HL-60 (cell line): ENCODE measurements around the gene MEF2B.

ENCODE experiments used
- CTCF ChIP-seq: IDR thresholded peaks from one replicate; pipeline ENCODE4 v1.5.1; 2011; ENCODE audit warnings: low read length, control low read depth, inconsistent platforms; ENCODE audit not compliant: insufficient read depth
- POLR2AphosphoS5 ChIP-seq: IDR thresholded peaks from 2 replicates; pipeline ENCODE4 v1.6.1; 2012; ENCODE audit warnings: low read depth
- REST ChIP-seq: IDR thresholded peaks from 2 replicates; pipeline ENCODE4 v1.6.1; 2012; ENCODE audit warnings: low read depth; ENCODE audit not compliant: insufficient replicate concordance

GRCh38 chr19:19123386-19123785 is 46.7 kb downstream of the MEF2B start:
- TF ChIP-seq CTCF (no peak), POLR2AphosphoS5 (no peak), REST (no peak)
